Loucy (cell line): Measurements from ENCODE around the gene FKBP14.

Experiments used
- CTCF ChIP-seq: fragments of 200-600 bp; sonication (generic); conservative IDR thresholded peaks from 2 replicates; pipeline ENCODE4 v1.5.1; 2014; ENCODE audit warnings: mild to moderate bottlenecking, antibody characterized with exemption, low read length
- EZH2phosphoT487 ChIP-seq: fragments of 200-600 bp; IDR thresholded peaks from 2 replicates; pipeline ENCODE4 v1.6.1; 2018; ENCODE audit warnings: antibody characterized with exemption, mild to moderate bottlenecking, moderate library complexity, borderline replicate concordance

DNA sequence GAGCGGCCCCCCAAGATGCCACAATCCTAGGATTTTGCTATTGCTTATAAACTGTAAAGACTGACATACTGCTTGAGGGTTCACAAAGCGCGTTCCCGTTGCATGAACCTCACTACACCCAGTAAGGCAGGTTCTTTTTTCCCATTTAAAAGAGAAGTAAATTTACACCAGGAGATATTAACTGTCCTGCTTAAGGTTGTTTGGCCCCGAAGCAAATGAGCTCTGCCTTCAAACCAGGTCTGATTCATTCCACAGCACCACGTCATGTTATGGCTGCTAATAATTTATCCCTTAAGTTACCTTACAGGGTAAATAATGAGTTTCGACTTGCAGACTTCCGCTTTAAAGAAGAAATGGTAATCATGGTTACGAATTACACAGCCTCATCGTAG, 559 bp upstream of the FKBP14 start:
- TF ChIP-seq CTCF (no peak), EZH2phosphoT487 (no peak)
